Right forelimb (tissue), 1 donor: ENCODE data around the gene ADD1.

Source experiments
- DNase-seq: peaks from one replicate; pipeline ENCODE4 v3.0.0-alpha.2; 2018

The ADD1 gene

DNA sequence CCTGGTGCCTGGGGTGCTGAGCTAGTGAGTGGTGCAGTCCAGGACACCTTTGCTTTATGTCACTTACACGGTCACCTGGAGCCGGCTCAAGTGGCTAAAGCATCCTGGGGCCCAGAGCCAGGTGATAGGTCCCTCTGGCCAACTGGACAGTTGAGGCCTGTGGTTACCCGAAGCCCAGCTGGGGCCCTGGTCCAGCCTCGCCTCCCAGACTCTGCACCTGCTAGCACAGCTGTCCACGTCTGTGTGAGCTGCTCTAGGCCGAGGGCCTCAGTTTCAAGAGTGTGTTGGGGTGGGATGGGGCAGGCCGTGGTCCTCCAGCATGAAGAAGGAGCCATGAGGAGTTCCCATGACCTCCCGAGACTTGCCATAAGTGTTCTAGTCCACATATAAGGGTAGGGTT lies 7.7 kb upstream of the ADD1 start:
- DNase-seq = peak; percentile 43

DNA sequence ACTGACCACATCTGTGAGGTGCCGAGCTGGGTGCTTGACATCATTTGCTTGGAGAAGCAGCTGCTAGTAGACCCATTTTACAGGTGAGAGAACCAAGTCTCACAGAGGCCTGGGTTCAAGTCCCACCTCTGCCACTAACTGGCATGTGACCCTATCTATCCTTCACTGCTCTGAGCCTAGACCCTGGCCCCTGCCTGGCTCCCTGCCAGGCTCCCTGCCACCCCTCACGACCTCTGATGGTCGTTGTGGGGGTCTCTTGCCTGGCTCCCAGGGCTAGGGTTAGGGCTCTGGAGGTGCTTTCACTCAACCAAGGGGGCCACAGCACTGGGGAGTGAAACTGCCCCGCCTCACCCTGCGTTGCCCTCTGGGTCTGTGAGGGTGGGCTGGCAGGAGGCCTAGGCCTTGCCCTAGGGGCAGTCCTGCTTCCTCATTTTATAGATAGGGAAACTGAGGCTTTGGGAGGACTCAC lies 7.2 kb upstream of the ADD1 start:
- no peak for DNase-seq

- peak; percentile 38 for DNase-seq
These were observed 6.3 kb upstream of the ADD1 start for GRCh38 chr4:2837110-2837903.

DNA sequence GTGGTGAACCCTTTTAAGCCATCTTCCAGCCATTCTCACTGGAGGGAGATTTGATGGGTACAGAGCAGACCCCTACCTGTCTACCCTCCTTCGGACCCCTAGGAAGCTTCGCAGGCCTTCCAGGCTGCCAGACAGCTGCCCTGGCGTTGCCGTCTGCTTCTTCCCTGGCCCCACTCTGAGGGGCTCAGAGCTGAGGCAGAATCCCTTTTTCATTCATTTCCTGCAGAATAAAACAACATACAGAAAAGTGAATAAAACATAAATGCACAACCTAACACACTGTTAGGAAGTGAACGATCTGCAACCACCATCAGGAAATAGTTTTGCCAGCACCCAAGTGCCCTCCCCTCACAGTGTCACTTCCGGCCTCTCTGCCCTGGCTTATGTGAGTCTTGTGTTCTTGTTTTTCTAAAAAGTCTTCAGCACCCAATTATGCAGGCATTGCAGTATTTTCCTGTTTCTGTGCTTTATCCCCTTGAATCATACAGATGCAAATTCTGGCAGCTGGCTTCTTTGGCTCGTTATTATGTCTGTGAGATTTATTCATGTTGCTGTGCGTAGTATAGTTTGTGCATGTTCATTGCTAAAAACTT lies 5.6 kb upstream of the ADD1 start:
- DNase-seq = peak; percentile 42

DNA sequence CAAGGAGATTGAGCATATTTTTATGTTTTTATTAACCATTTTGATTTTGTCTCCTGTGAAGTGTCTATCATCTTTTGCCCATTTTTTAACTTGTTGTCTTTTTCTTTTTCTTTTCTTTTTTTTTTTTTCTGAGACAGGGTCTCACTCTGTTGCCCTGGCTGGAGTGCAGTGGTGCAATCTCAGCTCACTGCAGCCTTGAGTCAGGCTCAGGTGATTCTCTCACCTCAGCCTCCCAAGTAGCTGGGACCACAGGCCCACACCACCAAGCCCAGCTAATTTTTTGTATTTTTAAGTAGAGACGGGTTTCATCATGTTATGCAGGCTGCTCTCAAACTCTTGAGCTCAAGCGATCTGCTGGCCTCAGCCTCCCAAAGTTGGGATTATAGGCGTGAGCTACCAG lies 4.6 kb upstream of the ADD1 start:
- DNase-seq = no peak

- no peak for DNase-seq
These were observed 869 bp upstream of the ADD1 start for GRCh38 chr4:2842687-2843262.

DNA sequence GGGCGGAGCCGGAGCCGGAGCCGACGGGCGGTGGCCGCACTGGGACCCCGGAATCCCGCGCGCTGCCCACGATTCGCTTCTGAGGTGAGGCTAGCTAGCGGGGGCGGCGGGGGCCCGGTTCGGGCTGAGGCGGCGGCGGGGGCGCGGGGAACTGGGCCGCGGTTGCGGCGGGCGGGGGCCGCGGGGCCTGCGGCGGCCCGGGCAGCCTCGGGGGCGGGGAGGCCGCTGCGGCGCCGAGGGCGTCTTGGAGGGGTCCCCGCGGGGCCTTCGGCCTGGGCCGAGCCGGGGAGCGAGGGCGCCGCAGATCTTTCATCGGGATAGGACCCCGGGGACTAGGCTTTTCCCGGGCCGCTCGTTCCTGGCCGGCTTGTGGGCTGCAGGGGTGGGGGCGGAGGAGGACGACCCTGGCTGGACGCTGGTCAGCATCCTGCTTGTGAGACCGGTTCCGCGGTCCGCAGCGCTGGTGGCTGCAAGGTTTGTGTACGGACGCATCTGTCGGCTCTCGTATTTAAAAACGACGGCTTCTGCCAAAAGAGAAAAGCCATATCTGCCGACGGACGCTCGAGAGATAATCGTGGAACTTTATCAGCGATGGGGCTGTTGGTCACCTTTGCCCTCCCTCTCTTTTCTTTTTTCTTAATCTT lies 419 bp downstream of the ADD1 start:
- DNase-seq = no peak

GRCh38 chr4:2846172-2846571 lies 2.5 kb downstream of the ADD1 start:
- DNase-seq = no peak

DNA sequence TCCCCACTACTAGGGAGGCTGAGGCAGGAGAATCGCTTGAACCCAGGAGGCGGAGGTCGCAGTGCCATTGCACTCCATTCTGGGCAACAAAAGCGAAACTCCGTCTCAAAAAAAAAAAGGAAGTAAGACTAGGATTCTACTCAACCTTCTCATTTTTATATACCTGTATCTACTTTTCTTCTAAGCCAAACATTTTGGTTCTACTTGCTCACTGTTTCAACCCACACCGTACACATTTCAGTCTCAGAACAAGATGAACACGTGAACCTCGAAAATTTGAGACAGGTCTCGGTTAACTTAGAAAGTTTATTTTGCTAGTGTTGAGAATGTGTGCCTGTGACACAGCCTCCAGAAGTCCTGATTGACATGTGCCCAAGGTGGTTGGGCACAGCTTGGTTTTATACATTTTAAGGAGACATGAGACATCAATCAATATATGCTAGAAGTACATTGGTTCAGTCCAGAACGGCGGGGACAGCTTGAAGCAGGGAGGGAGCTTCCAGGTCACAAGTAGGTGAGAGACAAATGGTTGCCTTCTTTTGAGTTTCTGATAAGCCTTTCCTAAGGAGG lies 3.7 kb downstream of the ADD1 start:
- no peak for DNase-seq

DNA sequence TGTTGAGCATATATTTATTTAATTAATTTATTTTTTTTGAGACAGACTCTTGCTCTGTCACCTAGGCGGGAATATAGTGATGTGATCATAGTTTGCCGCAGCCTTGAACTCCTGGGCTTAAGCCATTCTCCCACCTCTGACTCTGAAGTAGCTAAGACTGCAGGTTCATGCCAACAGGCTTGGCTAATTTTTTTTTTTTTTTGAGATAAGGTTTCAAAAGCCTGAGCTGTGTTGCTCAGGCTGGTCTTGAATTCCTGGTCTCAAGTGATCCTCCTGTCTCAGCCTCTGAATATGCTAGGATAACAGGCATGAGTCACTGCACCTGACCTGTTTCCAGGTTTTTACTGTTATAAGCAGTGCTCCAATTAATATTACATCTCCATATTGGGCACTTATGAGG lies 4.8 kb downstream of the ADD1 start:
- no peak for DNase-seq

- DNase-seq = no peak
These were observed 5.9 kb downstream of the ADD1 start for GRCh38 chr4:2849267-2850152.

DNA sequence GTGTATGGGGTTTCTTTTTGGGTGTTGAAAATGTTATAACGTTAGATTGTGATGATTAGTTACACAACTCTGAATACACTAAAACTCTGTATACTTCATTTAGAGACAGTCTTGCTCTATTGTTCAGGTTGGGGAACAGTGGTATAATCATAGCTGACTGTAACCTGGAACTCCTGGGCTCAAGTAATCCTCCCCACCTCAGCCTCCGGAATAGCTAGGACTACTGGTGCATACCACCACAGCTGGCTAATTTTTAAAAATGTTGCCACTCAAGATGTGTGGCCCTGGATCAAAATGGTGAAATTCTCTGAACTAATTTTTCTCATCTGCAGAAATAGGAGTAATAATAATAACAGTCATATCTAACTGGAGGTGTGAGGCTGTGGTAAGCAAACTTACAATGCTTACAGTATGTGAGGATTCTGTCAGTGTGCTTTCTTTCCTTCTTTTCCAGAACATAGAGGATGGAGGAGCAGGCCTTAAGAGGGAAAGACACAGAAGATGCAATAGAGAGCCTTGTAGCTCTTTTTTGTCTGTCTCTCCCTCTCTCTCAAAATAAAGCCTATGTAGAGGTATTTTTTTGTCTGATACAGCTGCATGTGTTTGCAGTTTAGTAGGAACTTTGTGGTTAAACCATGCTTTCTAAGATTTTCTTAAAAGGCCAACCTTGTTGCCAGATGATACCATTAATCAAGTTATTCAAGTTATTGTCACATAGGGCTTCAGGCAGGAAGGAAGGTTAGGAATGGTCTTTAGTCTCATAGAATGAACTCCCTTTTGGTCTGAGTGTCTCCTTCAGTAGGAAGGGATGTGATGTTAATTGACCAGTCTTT lies 7.5 kb downstream of the ADD1 start:
- DNase-seq = no peak

DNA sequence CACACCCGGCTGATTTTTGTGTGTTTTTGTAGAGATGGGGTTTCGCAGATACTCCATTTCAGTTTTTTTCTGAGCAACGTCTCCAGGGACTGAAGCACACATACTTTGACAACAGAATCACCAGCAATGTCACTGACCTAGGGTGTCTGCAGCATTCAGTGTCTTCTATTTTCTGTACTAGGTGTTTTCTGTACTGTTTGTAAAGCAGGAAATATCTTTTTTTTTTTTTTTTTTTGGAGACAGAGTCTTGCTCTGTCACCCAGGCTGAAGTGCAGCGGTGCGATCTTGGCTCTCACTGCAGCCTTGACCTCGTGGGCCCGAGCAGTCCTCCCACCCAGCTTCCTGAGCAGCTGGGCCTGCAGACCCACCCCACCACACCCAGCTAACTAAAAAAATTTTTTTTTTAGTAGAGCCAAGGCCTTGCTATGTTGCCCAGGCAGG lies 8.9 kb downstream of the ADD1 start:
- DNase-seq = no peak

DNA sequence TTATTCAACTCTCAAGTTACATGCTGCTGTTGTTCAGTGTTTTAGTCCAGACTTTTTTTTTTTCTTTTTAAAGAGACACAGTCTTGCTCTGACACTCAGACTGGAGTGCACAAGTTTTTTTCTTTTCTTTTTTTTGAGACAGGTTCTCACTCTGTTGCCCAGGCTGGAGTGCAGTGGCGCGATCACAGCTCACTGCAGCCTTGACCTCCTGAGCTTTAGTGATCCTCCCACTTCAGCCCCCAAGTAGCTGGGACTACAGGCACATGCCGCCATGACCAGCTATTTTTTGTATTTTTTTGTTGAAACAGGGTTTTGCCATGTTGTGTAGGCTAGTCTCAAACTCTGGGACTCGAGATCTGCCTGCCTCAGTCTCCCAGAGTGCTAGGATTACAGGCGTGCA lies 11.9 kb downstream of the ADD1 start:
- DNase-seq = no peak

GRCh38 chr4:2856266-2856665 lies 12.6 kb downstream of the ADD1 start:
- no peak for DNase-seq

- DNase-seq = no peak
These were observed 13.8 kb downstream of the ADD1 start for GRCh38 chr4:2857349-2857927.

DNA sequence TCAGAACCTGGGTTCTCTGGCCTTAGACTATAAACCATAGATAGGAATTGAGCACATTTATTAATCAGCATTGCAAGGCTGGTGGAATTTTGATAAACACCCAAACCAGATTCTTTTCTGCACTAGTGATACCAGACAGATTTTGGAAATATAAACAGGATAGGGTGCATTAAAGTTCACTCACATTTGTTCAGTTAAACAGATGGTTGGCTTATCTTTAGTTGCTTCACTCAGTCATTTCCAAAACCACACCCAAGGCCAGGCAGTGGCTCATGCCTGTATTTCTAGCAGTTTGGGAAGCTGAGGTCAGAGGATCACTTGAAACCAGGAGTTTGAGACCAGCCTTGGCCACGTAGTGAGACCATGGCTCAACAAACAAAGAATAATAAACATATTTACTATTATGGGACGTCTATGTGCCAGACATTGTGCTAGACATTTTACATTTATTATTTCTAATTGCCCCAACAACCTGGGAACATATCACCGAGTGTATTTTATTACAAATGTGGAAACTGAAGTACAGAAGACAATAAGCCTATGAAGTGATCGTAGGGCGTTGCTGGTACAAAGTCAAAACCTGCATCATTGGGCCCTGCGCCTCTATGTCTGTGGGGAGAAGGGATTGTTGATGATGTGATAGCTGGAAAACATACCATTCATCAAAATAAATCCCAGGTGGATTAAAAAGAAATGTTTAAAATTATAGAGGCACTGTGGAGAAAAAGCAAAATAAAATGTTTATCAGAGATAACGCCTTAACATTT lies 15.0 kb downstream of the ADD1 start:
- DNase-seq = no peak

DNA sequence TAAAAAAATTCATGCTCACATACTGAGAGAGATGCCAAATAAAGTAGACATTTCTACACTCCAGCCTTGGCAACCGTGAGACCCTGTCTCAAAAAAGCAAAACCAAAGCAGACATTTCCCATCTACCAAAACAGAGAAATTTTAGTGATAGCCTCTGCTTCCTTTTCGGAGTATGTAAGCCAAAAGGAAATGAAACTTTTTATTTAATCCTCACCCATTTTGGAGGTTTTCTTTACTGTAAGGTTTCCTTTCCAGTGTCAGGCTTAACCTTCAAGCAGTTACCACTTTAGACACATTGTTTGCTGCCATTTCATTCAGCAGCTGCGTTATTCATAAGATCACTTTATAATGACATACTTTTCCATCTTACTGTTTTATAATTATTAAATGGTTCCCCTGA lies 15.9 kb downstream of the ADD1 start:
- no peak for DNase-seq

- DNase-seq = no peak
These were observed 17.0 kb downstream of the ADD1 start for GRCh38 chr4:2860391-2861348.
